Islet of Langerhans (tissue), 1 donor: ENCODE results near the gene NEURL1B.
"Not testable (repeated sequence)": the region's sequence is repeated elsewhere in the genome, so short reads cannot be mapped to it uniquely, and the experiment has no call there.

ENCODE experiments used
- FAIRE-seq: peaks from one replicate; lab custom pipeline; 2011; peaks lifted over from hg19 to GRCh38; lab: Jason Lieb, UNC

Gene NEURL1B

DNA sequence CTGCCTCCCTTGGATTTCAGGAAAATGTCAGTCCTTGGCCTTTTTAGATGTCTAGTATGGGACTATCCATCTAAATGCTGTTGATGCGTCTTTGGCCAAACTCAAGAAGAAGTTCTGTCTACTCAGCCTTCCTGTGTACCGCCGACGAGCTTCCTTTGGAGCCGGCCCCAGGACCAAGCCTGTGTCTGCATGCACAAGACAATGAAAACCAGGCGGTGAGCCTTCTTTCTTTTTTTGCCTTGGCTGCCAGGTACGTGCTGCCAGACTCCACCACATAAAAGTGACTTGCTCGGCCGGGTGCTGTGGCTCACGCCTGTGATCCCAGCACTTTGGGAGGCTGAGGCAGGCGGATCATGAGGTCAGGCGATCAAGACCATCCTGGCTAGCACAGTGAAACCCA lies 6.0 kb upstream of the NEURL1B start:
- no peak for FAIRE-seq

GRCh38 chr5:172636279-172637050 lies 4.6 kb upstream of the NEURL1B start:
- FAIRE-seq = no peak

DNA sequence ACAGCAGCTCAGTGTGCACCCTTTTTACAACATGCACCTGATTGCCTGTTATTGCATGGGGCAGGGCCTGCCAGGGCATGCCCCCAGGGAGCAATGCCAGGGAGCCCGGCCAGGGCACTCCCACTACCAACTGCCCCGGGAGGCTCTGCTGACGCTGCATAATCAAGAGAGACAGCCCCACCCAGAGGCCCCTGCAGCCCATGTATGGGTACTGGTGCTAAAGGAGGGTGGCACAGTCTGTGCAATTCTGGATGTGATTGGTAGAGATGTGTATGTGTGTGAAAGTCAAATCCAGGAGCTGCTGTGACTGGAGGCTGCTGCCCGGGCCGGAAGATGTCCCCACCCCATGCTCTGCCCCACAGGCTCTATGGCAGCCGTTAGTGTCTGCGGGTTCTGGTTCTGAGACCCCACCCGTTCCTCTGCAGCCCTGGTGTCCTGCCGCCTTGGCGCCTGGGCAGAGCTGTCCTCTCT lies 3.9 kb upstream of the NEURL1B start:
- no peak for FAIRE-seq

DNA sequence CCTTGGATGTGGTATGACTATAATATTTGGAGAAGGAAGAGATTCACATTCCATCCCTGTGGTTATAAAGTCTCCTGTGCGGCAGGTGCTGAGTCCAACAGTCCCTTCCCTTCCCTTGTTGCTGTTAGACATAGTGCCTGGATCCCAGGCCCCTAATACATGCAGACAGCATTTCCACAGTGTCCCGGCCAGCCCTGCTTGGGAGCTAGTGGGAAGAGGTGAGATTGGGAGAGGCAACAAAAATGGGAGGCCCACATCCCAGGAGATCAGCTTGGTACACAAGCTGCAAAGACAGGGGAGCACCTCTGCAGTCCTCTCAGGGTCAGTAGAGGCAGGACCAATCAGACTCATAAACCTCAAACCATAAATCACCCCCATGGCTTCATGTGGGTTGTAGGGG lies 3.3 kb upstream of the NEURL1B start:
- FAIRE-seq = no peak

DNA sequence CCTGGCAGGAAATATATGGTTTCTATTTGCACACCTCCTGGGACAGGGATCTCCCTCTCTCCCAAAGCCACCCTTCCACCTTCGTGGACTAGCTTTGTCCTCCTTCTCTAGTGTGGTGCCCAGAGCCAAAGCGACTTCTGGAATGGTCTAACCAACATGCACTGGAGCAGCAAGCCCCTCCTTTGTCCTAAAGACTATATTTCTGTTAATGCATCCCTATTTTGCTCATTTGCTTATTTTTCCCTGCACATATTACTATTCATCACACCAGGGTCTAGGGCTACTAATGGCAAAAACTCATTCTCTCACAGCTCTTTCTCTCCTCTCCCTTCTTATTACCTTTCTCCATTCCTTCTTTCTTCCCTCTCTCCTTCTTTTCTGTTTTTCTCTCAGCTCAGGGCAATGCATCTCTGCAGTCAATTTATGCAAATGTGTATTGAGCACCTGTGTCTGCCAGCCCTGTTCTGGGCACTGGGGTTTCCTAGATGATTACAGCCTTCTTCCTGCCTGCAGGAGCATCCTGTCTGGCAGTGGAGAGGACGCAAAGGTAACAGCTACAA lies 2.8 kb upstream of the NEURL1B start:
- FAIRE-seq = no peak

- FAIRE-seq = no peak
Observed at GRCh38 chr5:172640139-172640538, 924 bp upstream of the NEURL1B start.

- no peak for FAIRE-seq
Observed at GRCh38 chr5:172641359-172642050, 442 bp downstream of the NEURL1B start.

- no peak for FAIRE-seq
Observed at GRCh38 chr5:172642051-172642409, 967 bp downstream of the NEURL1B start.

DNA sequence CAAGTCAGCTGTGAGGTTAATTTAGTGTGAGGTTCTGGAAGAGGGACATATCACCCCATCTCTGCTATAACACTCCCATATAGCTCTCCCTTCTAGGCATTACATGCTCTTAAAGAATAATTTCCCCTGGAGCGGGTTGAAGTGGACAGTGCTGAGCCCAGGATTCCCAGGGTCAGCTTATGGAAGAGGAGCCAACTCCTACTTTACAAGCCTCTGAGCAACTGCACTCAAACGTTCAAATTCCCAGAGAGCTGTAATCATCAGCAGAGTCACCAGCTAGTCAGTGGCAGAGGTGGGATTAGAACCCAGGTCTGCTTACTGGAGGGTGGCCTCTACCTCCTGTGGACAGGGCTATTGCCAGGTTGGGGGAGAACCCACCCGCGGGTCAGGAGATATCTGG lies 1.4 kb downstream of the NEURL1B start:
- FAIRE-seq = no peak

DNA sequence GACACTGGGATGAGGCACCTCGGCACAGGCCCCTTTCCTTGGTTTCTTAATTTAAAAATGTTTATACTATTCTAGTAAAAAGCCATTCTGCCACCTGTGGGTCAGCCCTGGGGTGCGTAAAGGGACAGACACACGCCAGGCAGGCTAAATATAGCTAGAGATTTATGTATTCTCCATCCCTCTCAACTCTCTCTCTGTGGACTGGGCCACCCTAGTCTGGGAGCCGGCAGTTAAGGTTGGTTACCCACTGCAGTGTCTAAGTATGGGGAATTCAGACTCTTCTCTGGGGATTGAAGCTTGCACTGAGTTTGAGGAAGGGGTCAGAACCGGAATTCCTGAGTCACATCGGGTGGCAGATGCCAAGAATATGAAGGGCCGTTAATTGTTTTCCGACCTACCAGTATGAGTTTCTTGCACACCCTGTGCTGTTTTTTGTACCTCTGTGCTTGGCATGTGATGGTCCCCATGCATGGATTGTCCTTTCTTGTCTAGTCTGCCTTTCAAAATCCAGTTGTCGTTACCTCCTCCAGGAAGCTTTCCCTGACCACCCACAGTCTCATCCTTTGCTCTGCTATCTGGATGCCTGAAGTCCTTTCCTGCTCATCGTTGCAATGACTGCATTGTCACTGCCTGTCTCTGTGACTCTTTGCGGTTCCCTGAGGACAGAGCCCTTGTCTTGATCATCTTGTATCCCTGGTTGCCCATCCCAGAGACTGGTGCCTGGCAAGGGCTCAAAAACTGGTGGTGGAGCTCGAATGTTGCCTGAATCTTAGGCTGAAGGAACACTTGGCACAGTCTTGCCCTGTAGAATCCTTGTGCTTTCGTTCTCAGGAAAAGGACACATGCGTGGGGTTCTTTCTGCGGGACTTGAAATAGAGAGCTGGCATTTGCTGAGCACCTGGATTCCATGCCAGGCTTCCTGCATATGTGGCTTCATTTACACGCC lies 2.1 kb downstream of the NEURL1B start:
- no peak for FAIRE-seq

DNA sequence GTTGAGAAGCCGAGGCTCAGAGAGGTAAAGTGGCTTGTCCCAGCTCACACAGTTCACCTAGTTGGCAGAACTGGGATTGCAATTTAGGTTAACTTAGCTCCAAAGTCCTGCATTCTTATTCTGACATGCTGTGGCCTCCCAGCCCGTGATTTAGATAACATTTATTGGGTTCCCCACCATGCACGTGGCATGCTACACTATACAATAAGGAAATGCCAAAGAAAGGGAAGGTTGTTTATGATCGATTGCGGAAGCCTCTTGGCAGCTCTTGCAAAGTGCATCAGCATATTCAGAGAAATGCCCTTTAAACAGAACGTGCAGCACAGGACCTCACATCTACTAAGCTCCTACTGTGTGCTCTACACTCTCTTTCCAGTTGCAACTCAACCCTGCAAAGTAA lies 3.2 kb downstream of the NEURL1B start:
- FAIRE-seq = no peak

DNA sequence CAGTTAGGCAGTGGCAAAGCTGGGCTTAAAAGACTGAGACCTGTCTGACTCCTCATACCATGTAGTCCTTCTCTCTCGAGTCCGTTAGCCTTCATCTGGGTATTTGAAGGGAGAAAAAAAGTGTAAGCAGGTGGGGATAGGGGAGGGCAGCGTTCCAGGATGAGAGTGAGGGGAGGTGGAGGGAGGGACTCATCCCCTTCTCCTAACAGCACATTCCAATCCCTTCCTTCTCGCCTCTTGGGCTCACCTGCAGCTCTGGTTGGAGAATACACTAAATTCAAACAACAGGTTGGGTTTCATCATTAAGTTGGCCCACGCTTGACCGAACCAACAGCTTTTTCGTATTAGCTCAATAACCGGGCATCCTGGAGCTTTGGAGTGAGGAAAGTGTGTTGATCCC lies 3.6 kb downstream of the NEURL1B start:
- no peak for FAIRE-seq

DNA sequence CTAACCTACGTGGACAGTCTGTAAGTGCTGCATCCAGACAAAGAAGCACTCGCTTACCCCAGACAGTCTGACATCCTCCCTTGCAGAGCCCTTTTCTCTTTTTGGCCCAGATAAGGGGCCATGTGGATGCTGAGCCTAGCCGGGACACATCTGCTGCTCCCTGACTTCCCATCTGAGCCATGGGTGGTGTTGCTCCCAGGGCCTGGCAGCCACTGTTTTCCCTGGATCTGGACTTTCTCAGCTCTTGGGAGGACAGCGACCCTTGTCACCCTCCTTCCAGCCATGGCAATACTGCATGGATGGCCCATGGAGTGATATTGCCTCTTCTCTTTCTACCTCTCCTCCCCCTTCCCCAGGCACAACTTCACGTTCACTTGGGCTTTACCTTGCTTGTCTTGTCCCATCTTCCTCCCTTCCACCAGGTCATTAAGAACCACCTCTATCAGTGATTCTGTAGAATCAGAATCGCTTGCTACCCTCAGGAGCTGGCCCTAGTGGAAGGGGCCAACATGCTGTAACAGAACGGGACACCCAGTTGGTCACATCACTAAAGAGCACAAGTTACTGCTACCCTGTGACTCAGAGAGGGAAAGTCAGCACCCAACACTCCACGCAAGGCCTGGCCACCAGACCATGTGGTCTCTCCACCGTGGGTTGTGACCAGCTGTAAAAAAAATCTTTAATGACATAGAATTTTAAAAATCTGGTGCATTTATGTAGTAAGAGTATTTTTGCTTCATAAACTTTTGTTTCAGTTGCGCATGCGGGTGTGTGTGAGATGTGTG lies 4.4 kb downstream of the NEURL1B start:
- FAIRE-seq = no peak

DNA sequence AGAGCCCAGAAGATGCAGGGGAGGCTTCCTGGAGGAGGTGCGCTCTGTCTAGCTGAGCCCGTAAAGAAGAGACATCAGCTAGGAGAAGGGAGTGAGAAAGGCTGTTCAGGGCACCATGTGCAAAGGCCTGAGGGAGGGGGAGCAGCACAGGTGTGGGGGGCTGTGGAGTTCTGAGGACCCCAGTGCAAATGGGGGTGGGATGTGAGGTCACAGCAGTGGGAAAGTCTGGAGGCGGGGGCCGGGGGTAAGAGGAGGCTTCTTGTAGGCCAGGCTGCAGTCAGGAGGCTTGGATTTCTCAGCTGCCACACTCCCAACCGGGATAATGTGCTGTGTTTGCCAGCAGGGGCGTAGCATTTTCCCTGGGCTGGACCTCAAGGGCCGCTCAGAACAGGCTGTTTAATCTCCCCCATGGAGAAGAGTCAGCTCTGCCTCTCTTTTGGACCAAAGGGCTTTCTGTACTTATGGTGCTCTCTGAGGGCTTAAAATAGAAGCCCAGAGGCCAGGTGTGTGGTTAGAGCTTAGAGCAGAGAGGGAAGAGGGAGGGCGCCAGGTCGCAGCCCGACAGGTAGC lies 5.7 kb downstream of the NEURL1B start:
- FAIRE-seq = no peak

DNA sequence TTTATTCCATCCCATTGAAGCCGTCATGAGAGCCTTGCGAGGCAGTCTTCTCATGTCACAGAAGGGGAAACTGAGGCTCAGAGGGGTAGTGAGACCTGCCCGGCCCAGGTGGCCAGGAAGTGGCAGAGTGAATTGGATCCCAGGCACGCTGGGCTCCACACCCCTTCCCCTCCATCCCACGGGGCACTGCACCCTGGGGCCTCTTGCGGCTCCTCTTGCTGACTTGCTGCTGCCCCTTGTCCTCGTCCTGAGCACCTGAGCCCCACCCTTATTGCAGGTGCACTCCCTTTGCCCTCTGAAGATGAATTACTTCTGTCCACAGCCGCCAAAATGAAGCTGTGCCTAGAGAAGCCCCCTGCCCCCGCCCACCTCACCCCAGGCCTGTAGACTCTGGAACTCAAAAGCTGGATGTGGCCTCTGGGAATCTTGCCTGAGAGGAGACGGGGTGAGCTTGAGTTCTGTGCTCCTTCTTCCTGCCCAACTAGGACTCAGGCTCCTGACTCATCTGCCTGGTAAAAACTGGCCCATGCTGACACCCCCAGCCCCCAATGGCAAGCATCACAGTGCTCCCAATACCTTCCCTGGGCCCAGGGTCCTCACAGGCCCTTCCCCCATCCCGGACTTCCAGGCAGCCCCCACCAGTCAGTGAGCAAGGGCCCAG lies 6.4 kb downstream of the NEURL1B start:
- no peak for FAIRE-seq

- no peak for FAIRE-seq
Observed at GRCh38 chr5:172648013-172648381, 6.9 kb downstream of the NEURL1B start.

- no peak for FAIRE-seq
Observed at GRCh38 chr5:172648755-172649154, 7.7 kb downstream of the NEURL1B start.

GRCh38 chr5:172656496-172656895 lies 15.4 kb downstream of the NEURL1B start:
- FAIRE-seq = not testable (repeated sequence)

- FAIRE-seq = not testable (repeated sequence)
Observed at GRCh38 chr5:172657524-172658233, 16.6 kb downstream of the NEURL1B start.

GRCh38 chr5:172658391-172658790 lies 17.3 kb downstream of the NEURL1B start:
- no peak for FAIRE-seq
